Right lobe of liver (tissue), 6 donors: ENCODE data around the gene SEPTIN7. TPM values are rescaled to one million over a fixed set of nuclear protein-coding genes. Genes with fewer than 3 reads are reported as not detected.

Source experiments
- ATAC-seq, 4 donors: fragments of 200-7000 bp; cut with Tn5 transposase; one replicate each; pipeline ENCODE4 v1.9.1; 2020; ENCODE audit warnings: mild to moderate bottlenecking in 4 of 4, moderate library complexity in 4 of 4
- DNase-seq, 3 donors: peaks; one replicate each; pipeline ENCODE4 v3.0.0-alpha.2; 2020
- H3K27ac ChIP-seq, 3 donors: fragments of 200-600 bp; one replicate each; pipeline ENCODE4 v1.8.0; 2022
- H3K27me3 ChIP-seq, 2 donors: fragments of 200-600 bp; one replicate each; pipeline ENCODE4 v1.8.0; 2022
- H3K36me3 ChIP-seq, 4 donors: fragments of 200-600 bp; sonication (generic) in 1 of 4; one replicate each; pipeline versions ENCODE4 v1.5.1 to v1.8.0; 2017 to 2022; ENCODE audit warnings: control low read depth in 1 of 4
- H3K4me1 ChIP-seq, 4 donors: fragments of 200-600 bp; sonication (generic) in 1 of 4; one replicate each; pipeline versions ENCODE4 v1.5.1 to v1.8.0; 2017 to 2022; ENCODE audit warnings: control low read depth in 1 of 4
- H3K4me3 ChIP-seq, 3 donors: fragments of 200-600 bp; one replicate each; pipeline ENCODE4 v1.8.0; 2022
- H3K9me3 ChIP-seq, 4 donors: fragments of 200-600 bp; sonication (generic) in 1 of 4; one replicate each; pipeline versions ENCODE4 v1.5.1 to v1.8.0; 2017 to 2022; ENCODE audit warnings: control low read depth in 1 of 4
- CTCF ChIP-seq, 4 donors: fragments of 200-600 bp in 3 of 4; fragments of 450-650 bp in 1 of 4; IDR thresholded peaks; one replicate each; pipeline versions ENCODE4 v1.5.1 to v1.8.0; 2016 to 2022; ENCODE audit warnings: antibody characterized with exemption in 4 of 4, mild to moderate bottlenecking in 2 of 4
- POLR2A ChIP-seq: fragments of 450-650 bp; IDR thresholded peaks from one replicate; pipeline ENCODE4 v1.6.1; 2017; ENCODE audit warnings: antibody characterized with exemption, mild to moderate bottlenecking
- WGBS: methylation state at CpG from one replicate; pipeline ENCODE4 v1.1.6; 2018; ENCODE audit warnings: low coverage, low lambda C conversion rate; ENCODE audit not compliant: insufficient coverage; ENCODE audit errors: missing lambda C conversion rate; 5-methylcytosine and 5-hydroxymethylcytosine counted together
- intact Hi-C, 2 donors: fragments of 100-400 bp; cut with DNase I; formaldehyde crosslinking; loops; one replicate each; pipeline versions ENCODE4 v1.11.2 to v1.14.1; 2022
- total RNA-seq, 6 experiments: library from RNA; depleted of rRNA in 2 of 6; stranded (reverse); fragments of >200 nt in 2 of 6; fragmentation: NEBNext Ultra II Directional in 3 of 6; extraction: Animal tissue kit (Norgen Biotek cat#: 25700) in 3 of 6; gene quantifications; one replicate each; pipeline versions ENCODE4 v1.1.0 to v1.2.4, GENCODE V29; 2016 to 2023
- donor health status: DM: no; HTN: yes; CAD: no.
- donor health status: DM: no; HTN: no; CAD: no.
- donor health status: DM: no; HTN: no; CAD: no.
- donor health status: DM: no; HTN: yes; CAD: no.
- donor health status: DM: no; HTN: yes; CAD: no.

SEPTIN7 gene
- total RNA-seq, 6 experiments from 2014 or later = 35.2 to 67.7 (median 56.5) TPM

GRCh38 chr7:35825974-35826373 lies 25.1 kb downstream of the SEPTIN7 start:
- Histone ChIP-seq H3K9me3 (no peaks in the 10 kb centered on the region), H3K36me3 (no peaks in the 10 kb centered on the region), H3K27me3 (no peaks in the 10 kb centered on the region), H3K4me1 (peaks cover 0 to 6% (median 0%) of the 10 kb centered on the region in 4 donors), H3K4me3 (no peak overlapping the region), H3K27ac (no peak overlapping the region)
- intact Hi-C loops = no loop called here
- DNase-seq (no peak), ATAC-seq (no peak)
- TF ChIP-seq POLR2A (no peak), CTCF (IDR thresholded peaks at IDR 0.05) (no peak)
- 94% methylated on average over 1 of the region's 1 CpG for WGBS

DNA sequence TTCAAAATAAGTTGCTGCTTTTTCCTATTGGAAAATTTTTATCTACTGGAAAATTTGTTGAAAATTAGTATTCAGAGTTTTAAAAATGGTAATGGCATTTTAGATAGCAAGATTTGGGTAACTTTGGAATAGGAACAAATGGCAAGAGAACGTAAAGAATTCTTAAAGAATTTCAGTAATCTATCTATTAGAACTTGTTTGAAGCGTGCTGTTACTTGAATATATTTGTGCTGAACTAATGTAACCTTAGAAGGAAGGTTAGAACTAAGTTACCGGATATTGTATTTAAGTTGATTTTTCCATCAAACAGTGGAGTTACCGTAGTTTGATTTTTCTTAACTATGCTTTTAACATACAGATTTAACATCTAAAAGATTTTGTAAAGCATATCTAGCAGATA lies 25.9 kb downstream of the SEPTIN7 start:
- DNase-seq = no peak
- WGBS = 83% methylated on average over 4 of the region's 4 CpGs

DNA sequence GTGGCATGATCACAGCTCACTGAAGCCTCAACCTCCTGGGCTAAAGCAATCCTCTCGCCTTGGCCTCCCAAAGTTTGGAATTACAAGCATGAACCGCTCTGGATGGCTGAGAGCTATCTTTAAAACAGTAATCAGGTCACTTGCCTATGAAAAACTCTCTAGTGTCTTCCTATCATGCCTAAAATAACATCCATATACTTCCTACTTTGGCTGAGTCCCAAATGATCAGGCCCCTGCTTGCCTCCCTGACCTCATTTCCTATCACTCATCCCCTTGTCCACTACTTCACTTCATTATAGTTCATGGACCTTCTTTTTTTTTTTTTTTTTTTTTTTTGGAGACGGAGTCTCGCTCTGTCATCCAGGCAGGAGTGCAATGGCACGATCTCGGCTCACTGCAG lies 28.0 kb downstream of the SEPTIN7 start:
- no peak overlapping the region for H3K27ac ChIP-seq
- no peaks in the 10 kb centered on the region for H3K27me3 ChIP-seq
- peaks cover 0 to 2% (median 0%) of the 10 kb centered on the region in 4 donors for H3K36me3 ChIP-seq
- no peak overlapping the region for H3K4me3 ChIP-seq
- ATAC-seq (peak; percentile 31 to 52 (median 41)), DNase-seq (no peak)
- intact Hi-C loops = no loop called here
- H3K4me1 ChIP-seq = peaks cover 0 to 10% (median 5%) of the 10 kb centered on the region in 4 donors
- WGBS = 70% methylated on average over 6 of the region's 6 CpGs
- H3K9me3 ChIP-seq = no peaks in the 10 kb centered on the region
- TF ChIP-seq CTCF (IDR thresholded peaks at IDR 0.05) (no peak), POLR2A (no peak)

More for the DNA sequence above, 25.9 kb downstream of the SEPTIN7 start:
- Histone ChIP-seq H3K27ac (no peak overlapping the region), H3K27me3 (no peaks in the 10 kb centered on the region), H3K4me1 (peaks cover 0 to 10% (median 2%) of the 10 kb centered on the region in 4 donors), H3K4me3 (no peak overlapping the region), H3K36me3 (no peaks in the 10 kb centered on the region), H3K9me3 (no peaks in the 10 kb centered on the region)
- TF ChIP-seq CTCF (IDR thresholded peaks at IDR 0.05) (no peak), POLR2A (no peak)
- intact Hi-C loops = no loop called here
- no peak for ATAC-seq

- H3K4me3 ChIP-seq = no peak overlapping the region
- intact Hi-C loops = no loop called here
- peak; percentile 76 to 93 (median 87) for ATAC-seq
- no peaks in the 10 kb centered on the region for H3K9me3 ChIP-seq
- DNase-seq = no peak
- H3K27ac ChIP-seq = peak overlapping the region in 2 of 3 donors; percentile 3 to 56
- peaks cover 0 to 5% (median 0%) of the 10 kb centered on the region in 4 donors for H3K36me3 ChIP-seq
- no peaks in the 10 kb centered on the region for H3K27me3 ChIP-seq
- TF ChIP-seq CTCF (IDR thresholded peaks at IDR 0.05) (no peak), POLR2A (no peak)
- peaks cover 0 to 10% (median 5%) of the 10 kb centered on the region in 4 donors for H3K4me1 ChIP-seq
These were observed 30.4 kb downstream of the SEPTIN7 start for GRCh38 chr7:35831208-35831607.
